Stimulated activated CD8-positive, alpha-beta memory T cell treated with anti-CD3 and anti-CD28 coated beads, Interleukin-12 subunit alpha, Interleukin-12 subunit beta, amount 100 ng/mL, for 24 hours (primary cell): Measurements from ENCODE around the gene PFKFB4.

Experiments
- DNase-seq: peaks from one replicate; pipeline ENCODE4 v3.0.0-alpha.2; 2020; ENCODE audit errors: extremely low read depth

The PFKFB4 gene

GRCh38 chr3:48584836-48585235 lies 28.2 kb upstream of the PFKFB4 start:
- DNase-seq: no peak

- DNase-seq: no peak
These were observed 25.2 kb upstream of the PFKFB4 start for GRCh38 chr3:48581621-48582481.

GRCh38 chr3:48576647-48577046 lies 20.0 kb upstream of the PFKFB4 start:
- DNase-seq: no peak

GRCh38 chr3:48575366-48575765 lies 18.8 kb upstream of the PFKFB4 start:
- DNase-seq: no peak

GRCh38 chr3:48573973-48574585 lies 17.5 kb upstream of the PFKFB4 start:
- no peak for DNase-seq

GRCh38 chr3:48572517-48572916 lies 15.9 kb upstream of the PFKFB4 start:
- DNase-seq: no peak

GRCh38 chr3:48571938-48572337 lies 15.3 kb upstream of the PFKFB4 start:
- no peak for DNase-seq

- DNase-seq: no peak
These were observed 13.3 kb upstream of the PFKFB4 start for GRCh38 chr3:48569808-48570450.

GRCh38 chr3:48569400-48569799 lies 12.8 kb upstream of the PFKFB4 start:
- DNase-seq: no peak

GRCh38 chr3:48568476-48568875 lies 11.9 kb upstream of the PFKFB4 start:
- no peak for DNase-seq

- DNase-seq: no peak
These were observed 10.9 kb upstream of the PFKFB4 start for GRCh38 chr3:48567500-48567899.

GRCh38 chr3:48567090-48567489 lies 10.5 kb upstream of the PFKFB4 start:
- DNase-seq: no peak

GRCh38 chr3:48566401-48566760 lies 9.8 kb upstream of the PFKFB4 start:
- no peak for DNase-seq

- no peak for DNase-seq
These were observed 9.2 kb upstream of the PFKFB4 start for GRCh38 chr3:48565591-48566400.

GRCh38 chr3:48565186-48565585 lies 8.6 kb upstream of the PFKFB4 start:
- DNase-seq: no peak

- no peak for DNase-seq
These were observed 8.1 kb upstream of the PFKFB4 start for GRCh38 chr3:48564667-48565066.

GRCh38 chr3:48564022-48564421 lies 7.4 kb upstream of the PFKFB4 start:
- DNase-seq: no peak

GRCh38 chr3:48563382-48563918 lies 6.8 kb upstream of the PFKFB4 start, which contains the start of gene UCN2:
Gene UCN2 (minus strand): TSS chr3:48563781. CDS start chr3:48563124, 657 bp downstream.
- DNase-seq: no peak

GRCh38 chr3:48562367-48563095 lies 5.9 kb upstream of the PFKFB4 start:
- DNase-seq: no peak

GRCh38 chr3:48561045-48561736 lies 4.6 kb upstream of the PFKFB4 start:
- no peak for DNase-seq
